Loucy (cell line): ENCODE results near the gene USP50.

Experiments
- CTCF ChIP-seq: fragments of 200-600 bp; sonication (generic); conservative IDR thresholded peaks from 2 replicates; pipeline ENCODE4 v1.5.1; 2014; ENCODE audit warnings: mild to moderate bottlenecking, antibody characterized with exemption, low read length
- EZH2phosphoT487 ChIP-seq: fragments of 200-600 bp; IDR thresholded peaks from 2 replicates; pipeline ENCODE4 v1.6.1; 2018; ENCODE audit warnings: antibody characterized with exemption, mild to moderate bottlenecking, moderate library complexity, borderline replicate concordance

GRCh38 chr15:50546566-50546965 lies at the start of gene USP50:
- TF ChIP-seq CTCF: no peak
- no peak for TF ChIP-seq EZH2phosphoT487
